Keratinocyte (primary cell): ENCODE results near the gene TNP1. TPM values are rescaled to one million over a fixed set of nuclear protein-coding genes. Genes with fewer than 3 reads are reported as not detected.

ENCODE experiments used
- DNase-seq: peaks from one replicate; pipeline ENCODE4 v3.0.0-alpha.2; 2011; ENCODE audit warnings: low read depth, missing footprints, low spot score
- FAIRE-seq: peaks from 2 replicates; lab custom pipeline; 2011; peaks lifted over from hg19 to GRCh38; lab: Jason Lieb, UNC
- H2AFZ ChIP-seq: 2 replicates; pipeline ENCODE4 v1.6.0; 2012; ENCODE audit warnings: low read length, control low read depth, inconsistent platforms; ENCODE audit not compliant: control insufficient read depth
- H3K27ac ChIP-seq: 2 replicates; pipeline ENCODE4 v1.5.1; 2011; ENCODE audit warnings: low read length; ENCODE audit not compliant: control insufficient read depth, insufficient read depth
- H3K27me3 ChIP-seq: 3 replicates; pipeline ENCODE4 v1.6.0; 2011; ENCODE audit warnings: low read length; ENCODE audit not compliant: control insufficient read depth, insufficient read depth; ENCODE audit errors: extremely low read depth
- H3K36me3 ChIP-seq, 2 experiments: 2 replicates in 1 of 2; 3 replicates in 1 of 2; pipeline ENCODE4 v1.5.1; 2011; ENCODE audit warnings: low read length in 2 of 2, mild to moderate bottlenecking in 1 of 2; ENCODE audit not compliant: control insufficient read depth in 2 of 2, insufficient read depth in 2 of 2; ENCODE audit errors: extremely low read depth in 1 of 2
- H3K4me1 ChIP-seq: 3 replicates; pipeline ENCODE4 v1.5.1; 2011; ENCODE audit warnings: low read length; ENCODE audit not compliant: control insufficient read depth, insufficient read depth; ENCODE audit errors: extremely low read depth
- H3K4me2 ChIP-seq: 3 replicates; pipeline ENCODE4 v1.6.0; 2011; ENCODE audit warnings: low read depth, low read length; ENCODE audit not compliant: control insufficient read depth, insufficient read depth; ENCODE audit errors: extremely low read depth
- H3K4me3 ChIP-seq, 3 experiments: fragments of 200-600 bp in 1 of 3; sonication (generic) in 1 of 3; 2 replicates in 2 of 3; 3 replicates in 1 of 3; pipeline ENCODE4 v1.5.1; 2011 to 2016; ENCODE audit warnings: low read length in 3 of 3, mild to moderate bottlenecking in 3 of 3, control low read depth in 2 of 3, inconsistent platforms in 1 of 3, low read depth in 1 of 3, mixed read lengths in 1 of 3, mixed run types in 1 of 3, moderate library complexity in 1 of 3; ENCODE audit not compliant: control insufficient read depth in 2 of 3, insufficient read depth in 2 of 3; ENCODE audit errors: extremely low read depth in 1 of 3
- H3K79me2 ChIP-seq: 2 replicates; pipeline ENCODE4 v1.6.0; 2012; ENCODE audit warnings: low read length; ENCODE audit not compliant: control insufficient read depth, insufficient read depth
- H3K9ac ChIP-seq: 3 replicates; pipeline ENCODE4 v1.6.0; 2011; ENCODE audit warnings: low read length; ENCODE audit not compliant: control insufficient read depth, insufficient read depth; ENCODE audit errors: extremely low read depth
- H3K9me1 ChIP-seq: 3 replicates; pipeline ENCODE4 v1.6.0; 2011; ENCODE audit warnings: low read length; ENCODE audit not compliant: control insufficient read depth, insufficient read depth; ENCODE audit errors: extremely low read depth
- H3K9me3 ChIP-seq: 2 replicates; pipeline ENCODE4 v1.5.1; 2012; ENCODE audit warnings: low read depth, low read length; ENCODE audit not compliant: control insufficient read depth
- H4K20me1 ChIP-seq: 3 replicates; pipeline ENCODE4 v1.6.0; 2011; ENCODE audit warnings: low read length; ENCODE audit not compliant: control insufficient read depth, insufficient read depth; ENCODE audit errors: extremely low read depth
- EZH2 ChIP-seq: IDR thresholded peaks from one replicate; pipeline ENCODE4 v1.6.1; 2012; ENCODE audit warnings: inconsistent platforms, mild to moderate bottlenecking, low read length, moderate library complexity
- dilution Hi-C: fragments of 300-500 bp; cut with MboI; formaldehyde crosslinking; loops from one replicate; pipeline ENCODE4 v1.7.0; 2020; ENCODE audit warnings: low sequenced_read_pairs; ENCODE audit not compliant: extremely low pct_ligation_motif_present
- polyA plus RNA-seq, 5 experiments: library from polyadenylated mRNA; depleted of rRNA in 3 of 5; stranded (reverse) in 3 of 5; stranded (forward) in 1 of 5; unstranded in 1 of 5; fragments of >200 nt; gene quantifications; 1 replicate in 1 of 5; 2 replicates in 3 of 5; 3 replicates in 1 of 5; pipeline versions ENCODE4 v1.2.1 to v1.2.3, GENCODE V29; 2011 to 2012; ENCODE audit warnings: missing spikeins in 2 of 5, low read depth in 1 of 5, low replicate concordance in 1 of 5
- TF ChIP-seq, protein P1 (sequence below), 3 experiments: IDR thresholded peaks in 1 of 3; conservative IDR thresholded peaks in 1 of 3; optimal IDR thresholded peaks in 1 of 3; 2 replicates in 2 of 3; 3 replicates in 1 of 3; pipeline versions ENCODE3 to v1.5.1; 2011; ENCODE audit warnings: low read length in 3 of 3, mild to moderate bottlenecking in 3 of 3, moderate library complexity in 2 of 3, control low read depth in 1 of 3, inconsistent platforms in 1 of 3; ENCODE audit not compliant: insufficient read depth in 2 of 3; ENCODE audit errors: extremely low read depth in 1 of 3

Gene TNP1
- polyA plus RNA-seq, 1 donor (not counting 4 experiments of a cell fraction or from before 2014, with no cell fraction given): not detected

DNA sequence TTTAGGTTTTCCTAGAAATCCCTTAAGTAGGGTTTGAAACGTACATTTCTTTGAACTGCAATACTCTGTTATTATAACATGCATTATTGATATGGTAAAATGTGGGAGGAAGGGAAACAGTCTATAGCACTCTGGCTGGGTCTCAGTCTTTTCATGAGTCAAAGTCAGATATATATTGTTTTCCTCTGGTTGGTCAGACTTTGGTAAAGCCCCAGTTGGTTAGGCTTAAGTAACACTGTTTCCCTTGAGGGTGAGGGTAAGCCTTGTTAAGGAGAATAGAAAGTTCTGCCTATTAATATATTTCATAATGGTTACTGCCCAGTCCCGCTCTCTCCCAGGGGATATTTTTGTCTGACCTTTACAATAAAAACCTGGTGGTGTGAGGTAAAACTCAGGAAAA is 44.7 kb upstream of the TNP1 start:
- dilution Hi-C loops: no loop called here
- Histone ChIP-seq H3K27me3 (no peaks in the 10 kb centered on the region), H3K4me3 (no peak overlapping the region), H3K9me3 (no peaks in the 10 kb centered on the region), H3K9ac (no peak overlapping the region), H3K27ac (no peak overlapping the region), H2AFZ (no peak overlapping the region), H3K9me1 (no peaks in the 10 kb centered on the region), H3K4me1 (no peaks in the 10 kb centered on the region), H4K20me1 (no peaks in the 10 kb centered on the region), H3K4me2 (no peak overlapping the region), H3K36me3 (no peaks in the 10 kb centered on the region), H3K79me2 (no peaks in the 10 kb centered on the region)
- no peak for TF ChIP-seq EZH2
- TF ChIP-seq, protein P1, sequence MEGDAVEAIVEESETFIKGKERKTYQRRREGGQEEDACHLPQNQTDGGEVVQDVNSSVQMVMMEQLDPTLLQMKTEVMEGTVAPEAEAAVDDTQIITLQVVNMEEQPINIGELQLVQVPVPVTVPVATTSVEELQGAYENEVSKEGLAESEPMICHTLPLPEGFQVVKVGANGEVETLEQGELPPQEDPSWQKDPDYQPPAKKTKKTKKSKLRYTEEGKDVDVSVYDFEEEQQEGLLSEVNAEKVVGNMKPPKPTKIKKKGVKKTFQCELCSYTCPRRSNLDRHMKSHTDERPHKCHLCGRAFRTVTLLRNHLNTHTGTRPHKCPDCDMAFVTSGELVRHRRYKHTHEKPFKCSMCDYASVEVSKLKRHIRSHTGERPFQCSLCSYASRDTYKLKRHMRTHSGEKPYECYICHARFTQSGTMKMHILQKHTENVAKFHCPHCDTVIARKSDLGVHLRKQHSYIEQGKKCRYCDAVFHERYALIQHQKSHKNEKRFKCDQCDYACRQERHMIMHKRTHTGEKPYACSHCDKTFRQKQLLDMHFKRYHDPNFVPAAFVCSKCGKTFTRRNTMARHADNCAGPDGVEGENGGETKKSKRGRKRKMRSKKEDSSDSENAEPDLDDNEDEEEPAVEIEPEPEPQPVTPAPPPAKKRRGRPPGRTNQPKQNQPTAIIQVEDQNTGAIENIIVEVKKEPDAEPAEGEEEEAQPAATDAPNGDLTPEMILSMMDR (optimal IDR thresholded peaks at IDR 0.05 in 1 of 3, IDR thresholded peaks at IDR 0.05 in 1 of 3, conservative IDR thresholded peaks at IDR 0.05 in 1 of 3; ENCODE audit: extremely low read depth in 1 of 3, insufficient read depth in 2 of 3, low read length in 3 of 3): no peak
- DNase-seq (no peak), FAIRE-seq (no peak)

DNA sequence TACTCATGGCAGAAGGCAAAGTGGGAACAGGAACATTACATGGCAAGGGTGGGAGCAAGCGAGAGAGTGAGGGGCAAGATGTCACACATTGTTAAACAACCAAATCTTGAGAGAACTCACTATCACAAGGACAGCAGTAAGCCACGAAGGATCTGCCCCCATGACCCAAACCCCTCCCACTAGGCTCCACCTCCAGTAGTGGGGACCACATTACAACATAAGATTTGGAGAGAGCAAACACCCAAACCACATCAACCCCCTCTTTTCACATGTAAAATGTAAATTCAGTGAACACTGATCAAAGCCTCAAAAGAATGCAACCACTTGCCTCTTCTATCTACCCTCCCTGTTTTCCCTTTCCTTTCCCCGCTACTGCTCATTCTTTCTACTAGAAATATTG is 43.6 kb upstream of the TNP1 start:
- Histone ChIP-seq H3K9me1 (no peaks in the 10 kb centered on the region), H3K4me2 (no peak overlapping the region), H3K27me3 (no peaks in the 10 kb centered on the region), H3K9ac (no peak overlapping the region), H3K4me1 (no peaks in the 10 kb centered on the region), H2AFZ (no peak overlapping the region), H3K36me3 (no peaks in the 10 kb centered on the region), H3K4me3 (no peak overlapping the region), H3K27ac (no peak overlapping the region), H3K79me2 (no peaks in the 10 kb centered on the region), H3K9me3 (no peaks in the 10 kb centered on the region), H4K20me1 (no peaks in the 10 kb centered on the region)
- DNase-seq: no peak
- dilution Hi-C loops: no loop called here
- no peak for FAIRE-seq
- no peak for TF ChIP-seq EZH2
- TF ChIP-seq, protein P1 (optimal IDR thresholded peaks at IDR 0.05 in 1 of 3, IDR thresholded peaks at IDR 0.05 in 1 of 3, conservative IDR thresholded peaks at IDR 0.05 in 1 of 3; ENCODE audit: extremely low read depth in 1 of 3, insufficient read depth in 2 of 3, low read length in 3 of 3): no peak
